Measurements from ENCODE around the gene PHACTR4. TPM values are rescaled to one million over a fixed set of nuclear protein-coding genes. Genes with fewer than 3 reads are reported as not detected.
"Not testable (repeated sequence)": the region's sequence is repeated elsewhere in the genome, so short reads cannot be mapped to it uniquely, and the experiment has no call there.

PHACTR4 gene
- total and polyA plus RNA-seq, 2 of the 8 experiments (the other 6 are each of a cell fraction or from before 2014, with no cell fraction given): 23.7 to 57.8 TPM

DNA sequence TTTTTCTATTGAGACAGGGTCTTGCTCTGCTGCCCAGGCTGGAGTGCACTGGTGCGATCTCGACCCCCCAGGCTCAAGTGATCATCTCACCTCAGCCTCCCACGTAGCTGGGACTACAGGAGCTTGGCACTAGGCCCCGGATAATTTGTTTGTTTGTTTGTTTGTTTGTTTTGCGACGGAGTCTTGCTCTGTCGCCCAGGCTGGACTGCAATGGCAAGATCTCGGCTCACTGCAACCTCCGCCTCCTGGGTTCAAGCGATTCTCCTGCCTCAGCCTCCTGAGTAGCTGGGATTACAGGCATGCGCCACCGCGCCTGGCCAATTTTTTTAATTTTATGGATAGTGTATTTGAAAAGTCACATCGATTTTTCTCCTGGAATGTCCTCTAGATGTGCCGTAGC is 932 bp upstream of the PHACTR4 start:
- H3K4me2 ChIP-seq (ENCODE audit: insufficient read depth in 1 of 2, low read depth in 2 of 2, low read length in 2 of 2): peak overlapping the region in 1 of 2 experiments; percentile 67; a peak in 1 of 4 replicates
- H3K9me3 ChIP-seq (ENCODE audit: insufficient read depth in 2 of 2, low read depth in 1 of 2, low read length in 1 of 2); H3K79me1 ChIP-seq (ENCODE audit: low read depth, low read length); FAIRE-seq; H3K27me3 ChIP-seq (replicated peaks in 1 of 4; ENCODE audit: control insufficient read depth in 3 of 4, extremely low read depth in 1 of 4, insufficient read depth in 3 of 4, low read length in 3 of 4); H3K27ac ChIP-seq (ENCODE audit: low read depth, low read length); H3K23ac ChIP-seq (ENCODE audit: insufficient read length); DNase-seq (ENCODE audit: low read depth in 1 of 2, low spot score in 2 of 2); H4K20me1 ChIP-seq (replicated peaks in 1 of 2; ENCODE audit: control insufficient read depth in 1 of 2, insufficient read depth in 2 of 2, low read length in 2 of 2); H3K4me1 ChIP-seq (replicated peaks in 1 of 4; ENCODE audit: control insufficient read depth in 3 of 4, insufficient read depth in 4 of 4, low read length in 3 of 4); H3K56ac ChIP-seq (replicated peaks; ENCODE audit: insufficient read length, low read depth, low read length); H3K4me3 ChIP-seq (ENCODE audit: extremely low read depth in 1 of 4, insufficient read depth in 2 of 4, low read depth in 3 of 4, low read length in 4 of 4); H3K18ac ChIP-seq (ENCODE audit: extremely low read depth, low read length); H3K14ac ChIP-seq (ENCODE audit: insufficient read length); H3K9ac ChIP-seq (replicated peaks in 1 of 4; ENCODE audit: extremely low read depth in 1 of 4, low read depth in 3 of 4, low read length in 3 of 4); H3K23me2 ChIP-seq (ENCODE audit: low read depth, low read length); H3K4ac ChIP-seq (replicated peaks; ENCODE audit: insufficient read length, low read depth, low read length); H4K8ac ChIP-seq (ENCODE audit: extremely low read depth, insufficient read depth, low read length); H2BK20ac ChIP-seq (ENCODE audit: low read length); H3K36me3 ChIP-seq (ENCODE audit: control insufficient read depth in 2 of 4, insufficient read depth in 4 of 4, low read length in 3 of 4); H2AFZ ChIP-seq (ENCODE audit: low read length): not testable (repeated sequence)
- CTCF ChIA-PET (ENCODE audit: partially characterized antibody): interaction anchor here (0.6 to 2.2 kb wide), 10 partner anchors 9 to 588 kb away, joined by 3 to 14 read pairs (median 4); partner anchors contain the start of genes ATP5IF1 and SESN2
- 0 out of 2 replicates have a peak overlapping the region, but pooled peaks have one; percentile 82 for H2AK5ac ChIP-seq (ENCODE audit: low read depth, low read length)
- H2BK120ac ChIP-seq (replicated peaks; ENCODE audit: low read depth, low read length): peak overlapping the region; percentile 98
- peaks cover 7 to 33% of the 10 kb centered on the region in 2 experiments for H3K79me2 ChIP-seq (ENCODE audit: control insufficient read depth in 1 of 2, insufficient read depth in 2 of 2, low read length in 2 of 2)
- 95% methylated on average over 11 of the region's 15 CpGs; no CpG with 5 or more reads in 1 of the 2 experiments for WGBS, 2 experiments (ENCODE audit: extremely low coverage in 1 of 2, insufficient coverage in 1 of 2, insufficient read length in 1 of 2, insufficient replicate concordance in 2 of 2, low coverage in 1 of 2, low lambda C conversion rate in 2 of 2, missing lambda C conversion rate in 1 of 2)
- peak overlapping the region; percentile 93 for H4K91ac ChIP-seq (replicated peaks; ENCODE audit: insufficient read length, low read length)
- POLR2A ChIA-PET (ENCODE audit: partially characterized antibody): interaction anchor here (0.7 to 4.7 kb wide), 10 partner anchors 9 to 213 kb away, joined by 3 to 58 read pairs (median 6); partner anchors contain the start of genes ATP5IF1, MED18 and RCC1
- H2BK15ac ChIP-seq (ENCODE audit: low read length): peak overlapping the region; percentile 88; the same call in 1 of the 2 replicates
- H4K5ac ChIP-seq (ENCODE audit: insufficient read length, low read depth, low read length): peak overlapping the region; percentile 55
- 0 out of 2 replicates have a peak overlapping the region, but pooled peaks have one; percentile 93 for H2BK5ac ChIP-seq (ENCODE audit: low read depth, low read length)
- 0 out of 2 replicates have a peak overlapping the region, but pooled peaks have one; percentile 75 for H2BK12ac ChIP-seq (ENCODE audit: low read depth, low read length)

Data from H1 (cell line).